ENCODE measurements around the gene CNMD.
"Not testable (repeated sequence)": the region's sequence is repeated elsewhere in the genome, so short reads cannot be mapped to it uniquely, and the experiment has no call there.

CNMD gene

DNA sequence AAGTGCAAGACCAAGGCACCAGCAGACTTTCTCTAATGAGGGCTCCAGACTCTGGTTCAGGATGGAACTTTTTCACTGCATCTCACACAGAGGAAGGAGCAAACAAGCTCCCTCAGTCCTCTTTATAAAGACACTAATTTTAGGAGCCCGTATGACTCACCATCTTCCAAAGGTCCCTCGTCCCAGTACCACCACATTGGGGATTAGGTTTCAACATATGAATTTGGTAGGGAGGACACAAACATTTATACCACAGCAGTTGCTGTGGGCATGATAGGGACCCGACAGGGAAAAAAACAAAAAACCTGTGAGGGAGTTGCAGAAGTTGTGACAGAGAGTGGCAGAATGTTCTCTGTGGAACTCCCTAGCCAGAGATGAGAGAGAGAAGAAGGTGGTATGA is 6.5 kb upstream of the CNMD start:
- in situ Hi-C loops (cut with MboI; ENCODE audit: low sequenced_read_pairs): no loop called here

DNA sequence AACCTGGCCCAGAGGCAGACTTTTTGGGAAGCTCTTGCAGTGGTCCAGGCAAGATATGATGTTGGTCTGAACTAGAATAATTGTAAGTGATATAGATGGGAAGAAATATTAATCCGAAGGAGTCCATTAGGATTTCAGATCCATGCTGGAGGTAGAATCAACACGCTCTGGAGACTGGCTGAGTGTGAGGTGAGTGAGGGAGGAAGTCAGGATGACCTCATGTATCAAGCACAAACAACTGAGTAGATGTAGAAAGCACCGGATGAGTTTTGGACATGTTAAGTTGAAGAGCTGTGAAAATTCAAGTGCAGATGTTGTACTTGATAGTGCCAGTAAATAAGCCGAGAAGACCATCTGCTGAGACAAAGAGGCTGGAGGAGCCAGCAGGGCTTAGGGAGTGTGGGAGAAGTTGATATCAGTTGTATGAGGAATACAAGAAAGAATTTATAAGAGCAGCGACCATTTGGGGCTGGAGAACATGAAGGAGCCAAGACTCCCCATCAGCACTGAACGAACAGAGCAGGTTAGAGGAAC is 5.3 kb upstream of the CNMD start:
- in situ Hi-C loops (cut with MboI; ENCODE audit: low sequenced_read_pairs): no loop called here

DNA sequence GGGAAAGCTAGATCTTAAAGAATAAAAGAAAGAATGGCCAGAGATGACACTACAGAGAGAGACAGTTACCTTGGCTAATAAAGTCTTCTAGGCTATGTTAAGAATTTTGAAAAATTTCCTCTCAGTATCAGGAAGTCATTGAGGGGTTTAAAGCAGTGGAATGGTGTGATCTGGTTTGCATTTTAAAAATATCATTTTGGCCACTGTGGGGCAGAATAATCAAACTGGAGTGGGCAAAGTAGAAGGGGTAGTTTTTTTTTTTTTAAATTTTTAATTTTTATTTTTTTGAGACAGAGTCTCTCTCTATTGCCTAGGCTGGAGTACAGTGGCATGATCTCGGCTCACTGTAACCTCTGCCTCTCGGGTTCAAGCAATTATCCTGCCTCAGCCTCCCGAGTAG is 4.4 kb upstream of the CNMD start:
- in situ Hi-C loops (cut with MboI; ENCODE audit: low sequenced_read_pairs): no loop called here

DNA sequence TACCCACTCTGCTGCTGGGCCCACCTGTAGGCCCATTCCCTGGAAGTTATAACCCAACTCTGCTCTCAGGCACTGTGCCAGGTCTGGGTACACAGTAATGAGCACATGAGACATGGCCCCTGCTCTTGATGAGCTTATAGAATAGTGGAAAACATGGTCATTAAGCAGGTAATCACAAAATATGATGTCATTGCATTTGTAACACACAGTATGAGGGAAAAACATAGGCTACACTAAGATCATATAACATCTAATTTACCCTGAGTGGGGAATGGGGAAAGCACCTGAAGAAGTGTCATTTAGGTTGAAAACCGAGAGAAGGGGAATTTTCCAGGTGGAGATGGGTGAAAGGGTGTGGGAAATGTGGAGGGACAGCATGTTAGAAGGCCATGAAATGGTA is 3.9 kb upstream of the CNMD start:
- in situ Hi-C loops (cut with MboI; ENCODE audit: low sequenced_read_pairs): no loop called here

DNA sequence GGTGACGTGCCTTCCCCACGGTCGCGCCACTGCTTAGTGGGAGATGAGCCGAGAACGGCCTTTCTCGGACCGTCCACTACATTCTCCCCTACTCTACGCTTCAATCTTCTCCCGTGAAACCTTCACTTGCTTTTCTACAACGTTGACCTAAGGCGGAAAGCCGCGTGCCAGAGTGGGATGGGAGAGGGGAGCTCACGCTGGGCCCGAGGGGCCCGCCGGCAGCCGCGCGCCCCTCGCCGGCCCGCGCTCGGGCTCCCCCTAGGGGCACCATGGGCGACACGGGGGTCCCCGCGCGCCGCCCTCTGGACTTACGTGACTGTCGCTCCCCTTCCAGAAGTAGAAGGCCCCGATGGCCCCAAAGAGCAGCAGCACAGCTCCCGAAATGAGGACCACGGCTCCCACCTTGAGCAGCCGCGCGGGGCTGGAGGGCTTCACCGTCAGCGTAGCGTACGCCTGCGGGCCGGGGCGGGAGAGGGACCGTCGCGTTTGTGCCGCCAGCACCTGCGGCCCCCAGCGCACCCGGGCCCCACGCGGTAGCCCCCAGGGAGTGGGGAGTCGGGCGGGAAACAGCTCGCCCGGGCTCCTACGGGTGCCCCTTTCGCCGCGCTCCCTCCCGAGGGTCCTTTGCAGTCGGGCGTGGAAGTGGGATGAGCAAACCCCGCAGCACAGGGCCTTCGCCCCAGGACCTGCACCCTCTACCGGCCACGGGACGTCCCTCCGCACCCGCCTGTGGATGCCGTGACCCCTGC is 727 bp downstream of the CNMD start:
- in situ Hi-C loops (cut with MboI; ENCODE audit: low sequenced_read_pairs): no loop called here

DNA sequence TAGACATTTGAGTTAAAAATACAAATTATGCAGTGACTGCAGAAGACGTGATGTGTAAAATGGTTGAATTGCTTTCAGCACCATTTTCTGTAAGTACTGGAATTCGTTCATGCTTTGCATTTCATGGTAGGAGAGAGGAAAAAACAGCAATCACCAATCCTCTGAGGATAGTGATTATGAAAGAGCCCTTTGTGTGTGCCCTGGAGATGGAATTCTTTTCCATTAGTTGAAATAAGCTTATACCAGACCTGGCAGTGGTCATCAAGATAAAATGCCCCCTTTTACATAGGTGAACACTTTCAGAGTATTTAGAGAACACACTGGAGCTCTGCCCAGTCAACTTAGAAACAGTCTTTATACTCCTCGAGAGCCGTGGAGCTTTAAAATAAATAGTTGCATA is 1.7 kb downstream of the CNMD start:
- in situ Hi-C loops (cut with MboI; ENCODE audit: low sequenced_read_pairs): no loop called here

DNA sequence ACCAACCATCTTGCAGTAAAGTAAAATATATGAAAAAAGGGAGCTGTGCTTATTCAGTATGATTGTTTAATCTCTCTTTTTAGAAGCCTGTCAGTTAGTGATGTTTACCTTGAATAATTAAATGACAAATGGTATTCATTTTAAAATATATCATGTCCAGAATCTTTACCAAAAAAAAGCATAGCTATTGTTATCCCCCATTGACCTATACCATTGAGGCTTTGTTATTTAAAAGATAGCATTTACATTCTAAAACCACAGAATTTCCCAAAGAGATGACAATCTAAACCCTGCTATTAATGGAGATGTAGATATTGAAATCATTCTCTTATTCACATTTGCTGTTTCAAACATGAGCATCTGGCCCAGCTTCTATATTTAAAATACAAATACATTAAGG is 2.2 kb downstream of the CNMD start:
- in situ Hi-C loops (cut with MboI; ENCODE audit: low sequenced_read_pairs): no loop called here

DNA sequence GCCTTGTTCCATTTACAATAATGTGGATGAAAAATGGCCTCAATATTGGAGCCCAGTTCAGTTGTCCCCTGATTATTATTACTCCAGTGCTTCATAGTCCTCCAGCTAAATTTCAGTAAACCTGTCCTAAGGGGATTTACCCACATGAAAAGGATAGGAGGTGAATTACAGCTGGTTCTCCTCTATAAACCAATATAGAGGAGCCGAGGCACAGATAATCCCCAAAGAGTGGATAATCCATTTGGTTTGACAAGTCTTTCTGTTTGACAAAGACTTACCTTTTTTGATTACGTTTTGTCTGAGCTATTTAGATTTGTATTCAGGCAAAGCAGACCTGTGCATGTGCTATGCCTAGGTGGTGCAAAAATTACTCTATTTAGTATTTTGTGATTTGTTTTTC is 2.7 kb downstream of the CNMD start:
- in situ Hi-C loops (cut with MboI; ENCODE audit: low sequenced_read_pairs): no loop called here

DNA sequence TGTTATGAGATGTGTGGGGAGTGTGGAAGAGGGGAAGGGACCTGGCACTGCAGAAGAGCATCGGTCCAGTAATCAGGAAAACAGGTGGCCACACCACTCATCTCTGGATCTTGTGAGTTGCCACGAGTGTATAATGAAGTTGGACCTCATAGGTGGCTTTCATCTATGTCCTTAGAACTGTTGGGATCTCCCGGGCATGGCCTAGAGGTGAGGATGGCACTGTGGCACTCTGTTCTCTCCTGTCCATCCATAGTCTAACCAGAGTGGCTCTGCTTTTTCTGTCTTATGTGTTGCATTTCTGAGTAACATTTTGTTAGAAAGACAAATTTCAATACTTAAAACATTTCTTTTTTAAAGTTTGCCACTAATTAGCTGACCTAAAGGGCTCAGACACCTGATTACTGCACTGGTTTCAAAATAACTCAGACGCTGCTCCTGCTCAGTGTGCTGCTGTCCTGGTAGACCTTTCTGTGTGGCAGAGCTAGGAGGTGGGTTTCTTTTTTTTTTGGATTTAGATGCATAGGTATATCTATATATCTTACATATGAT is 5.5 kb downstream of the CNMD start:
- in situ Hi-C loops (cut with MboI; ENCODE audit: low sequenced_read_pairs): no loop called here

DNA sequence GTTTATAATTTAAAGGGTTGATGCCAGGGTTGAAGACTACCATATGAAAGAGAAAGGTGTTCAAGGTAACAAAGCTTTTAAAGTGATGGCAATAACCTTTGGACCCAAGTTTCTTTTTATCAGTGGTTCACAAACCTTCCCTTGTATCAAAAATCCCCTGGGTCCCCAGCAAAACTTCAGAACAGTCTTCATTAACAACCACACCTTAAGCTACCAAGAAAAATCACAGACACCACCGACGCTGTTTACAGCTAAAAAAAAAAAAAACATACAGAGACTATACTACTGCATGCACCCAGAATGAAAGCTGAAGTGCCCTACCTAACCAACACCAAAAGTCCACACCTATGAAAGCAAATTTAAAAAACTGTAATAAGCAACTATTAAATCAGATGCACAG is 13.4 kb downstream of the CNMD start:
- in situ Hi-C loops (cut with MboI; ENCODE audit: low sequenced_read_pairs): no loop called here

DNA sequence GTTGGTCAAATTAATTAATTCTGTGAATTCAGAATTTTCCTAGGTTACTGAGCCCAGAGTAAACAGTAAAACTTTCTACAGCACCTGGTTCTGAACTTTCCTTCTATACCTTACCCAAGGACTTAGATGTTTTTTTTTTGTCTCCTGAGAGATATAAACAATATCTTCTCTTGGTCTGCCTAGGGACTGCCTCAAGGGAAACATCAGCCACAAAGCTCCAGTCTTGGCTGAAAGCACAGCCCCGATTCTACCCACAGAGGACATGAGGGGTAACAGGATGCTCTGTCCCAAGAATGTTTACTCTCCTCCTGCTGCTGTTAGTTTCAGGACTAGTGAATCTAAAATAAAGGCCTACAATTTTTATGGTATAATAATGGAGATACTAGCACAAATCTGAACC is 14.3 kb downstream of the CNMD start:
- in situ Hi-C loops (cut with MboI; ENCODE audit: low sequenced_read_pairs): no loop called here

DNA sequence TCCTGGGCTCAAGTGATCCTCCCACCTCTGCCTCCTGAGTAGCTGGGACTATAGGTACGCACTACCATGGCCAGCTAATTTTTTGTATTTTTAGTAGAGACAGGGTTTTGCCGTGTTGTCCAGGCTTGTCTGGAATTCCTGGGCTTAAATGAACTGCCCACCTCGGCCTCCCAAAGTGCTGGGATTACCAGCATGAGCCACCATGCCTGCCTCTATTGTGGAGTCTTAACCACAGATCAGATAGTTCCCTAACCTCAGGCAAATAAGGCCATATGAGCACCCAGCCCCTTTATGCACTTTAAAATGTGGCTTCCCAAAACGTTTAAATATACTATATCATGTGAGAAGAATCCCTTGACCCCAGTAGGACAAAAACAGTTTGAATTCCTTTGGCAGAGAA is 16.4 kb downstream of the CNMD start:
- in situ Hi-C loops (cut with MboI; ENCODE audit: low sequenced_read_pairs): no loop called here

DNA sequence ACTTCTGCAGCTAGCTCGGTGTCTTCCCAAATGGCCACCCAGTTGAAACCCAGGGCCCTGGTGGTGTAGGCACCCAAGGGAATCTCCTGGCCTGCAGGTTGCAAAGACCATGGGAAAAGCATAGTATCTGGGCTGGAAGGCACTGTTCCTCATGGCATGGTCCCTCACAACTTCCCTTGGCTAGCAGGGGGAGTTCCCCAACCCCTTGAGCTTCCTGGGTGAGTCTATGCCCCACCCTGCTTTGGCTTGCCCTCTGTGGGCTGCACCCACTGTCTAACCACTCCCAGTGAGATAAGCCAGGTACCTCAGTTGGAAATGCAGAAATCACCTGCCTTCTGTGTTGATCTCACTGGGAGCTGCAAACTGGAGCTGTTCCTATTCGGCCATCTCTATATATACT is 18.3 kb downstream of the CNMD start:
- in situ Hi-C loops (cut with MboI; ENCODE audit: low sequenced_read_pairs): not testable (repeated sequence)

DNA sequence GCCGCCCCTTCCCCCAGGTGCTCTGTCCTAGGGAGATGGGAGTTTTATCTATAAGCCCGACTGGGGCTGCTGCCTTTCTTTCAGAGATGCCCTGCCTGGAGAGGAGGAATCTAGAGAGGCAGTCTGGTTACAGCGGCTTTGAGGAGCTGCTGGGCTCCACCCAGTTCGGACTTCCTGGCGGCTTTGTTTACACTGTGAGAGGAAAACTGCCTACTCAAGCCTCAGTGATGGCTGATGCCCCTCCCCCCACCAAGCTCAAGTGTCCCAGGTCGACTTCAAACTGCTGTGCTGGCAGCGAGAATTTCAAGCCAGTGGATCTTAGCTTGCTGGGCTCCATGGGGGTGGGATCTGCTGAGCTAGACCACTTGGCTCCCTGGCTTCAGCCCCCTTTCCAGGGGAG is 18.7 kb downstream of the CNMD start:
- in situ Hi-C loops (cut with MboI; ENCODE audit: low sequenced_read_pairs): not testable (repeated sequence)

DNA sequence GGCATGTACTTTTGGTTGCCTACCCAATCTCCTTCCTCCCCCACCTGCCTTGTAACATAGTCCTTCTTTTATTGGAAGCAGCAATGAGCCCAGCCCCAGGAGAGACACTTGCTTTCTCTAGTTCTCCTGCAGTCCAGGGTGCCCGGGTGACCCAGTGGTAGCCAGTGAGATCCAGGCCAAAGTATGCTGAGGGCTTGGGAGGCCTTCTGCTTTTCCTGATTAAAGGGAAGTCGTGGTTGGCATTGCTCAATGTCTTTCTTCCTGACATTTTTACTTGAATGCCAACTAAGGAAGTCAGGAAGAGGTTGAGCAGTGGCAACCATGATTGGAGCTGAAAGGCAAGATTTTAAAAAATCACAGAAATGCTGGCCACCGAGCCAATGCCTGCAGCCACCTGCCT is 25.7 kb downstream of the CNMD start:
- in situ Hi-C loops (cut with MboI; ENCODE audit: low sequenced_read_pairs): no loop called here

DNA sequence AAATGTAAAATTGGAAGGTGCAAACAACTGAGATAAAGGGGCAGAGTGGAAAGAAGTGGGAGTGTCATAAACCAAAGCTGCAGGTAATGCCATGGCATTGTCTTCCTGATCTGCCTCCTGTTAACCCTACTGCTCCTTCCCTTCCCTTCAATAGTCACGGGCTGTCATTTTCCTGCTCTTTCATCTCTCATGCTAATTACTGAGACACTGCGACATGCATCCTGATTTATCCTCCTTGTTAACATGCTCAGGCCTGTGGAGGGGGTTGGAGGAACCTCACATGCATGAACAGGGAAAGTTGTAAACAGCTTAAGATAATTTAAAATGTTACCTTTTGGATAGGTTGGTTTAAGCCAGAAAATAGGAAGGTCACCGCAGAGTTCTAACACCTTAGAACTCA is 27.2 kb downstream of the CNMD start:
- in situ Hi-C loops (cut with MboI; ENCODE audit: low sequenced_read_pairs): no loop called here

DNA sequence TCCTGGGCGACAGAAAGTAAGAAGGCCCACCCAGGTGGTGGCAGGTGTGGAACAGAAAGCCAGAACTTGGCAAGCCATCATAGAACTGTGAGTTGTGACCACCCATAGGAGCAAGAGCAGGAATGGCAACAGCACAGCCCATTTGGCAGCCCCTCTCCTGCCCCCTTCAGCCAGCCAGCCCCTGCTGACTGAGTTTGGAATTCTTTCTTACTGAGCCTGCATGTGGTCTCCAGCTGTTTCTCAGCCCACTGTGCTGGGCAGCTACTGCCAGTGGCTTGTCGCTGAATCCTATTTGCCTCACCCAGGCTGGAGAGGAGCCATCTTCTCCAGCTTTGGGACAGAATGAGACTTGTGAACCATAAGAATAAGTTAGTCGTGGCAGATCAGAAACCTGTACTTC is 28.3 kb downstream of the CNMD start:
- in situ Hi-C loops (cut with MboI; ENCODE audit: low sequenced_read_pairs): no loop called here

DNA sequence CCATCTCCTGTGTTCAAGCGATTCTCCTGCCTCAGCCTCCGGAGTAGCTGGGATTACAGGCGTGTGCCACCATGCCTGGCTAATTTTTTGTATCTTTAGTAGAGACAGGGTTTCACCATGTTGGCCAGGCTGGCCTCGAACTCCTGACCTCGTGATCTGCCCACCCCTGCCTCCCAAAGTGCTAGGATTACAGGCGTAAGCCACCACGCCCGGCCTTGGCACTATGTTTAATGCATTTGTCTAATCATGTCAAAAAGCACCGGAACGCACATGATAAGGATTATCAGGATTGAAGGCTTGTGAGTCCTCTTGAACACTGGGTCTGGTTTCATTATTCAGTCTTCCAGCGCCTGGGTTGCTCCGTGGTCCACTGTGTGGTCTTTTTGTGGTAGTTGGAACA is 31.4 kb downstream of the CNMD start:
- in situ Hi-C loops (cut with MboI; ENCODE audit: low sequenced_read_pairs): not testable (repeated sequence)

DNA sequence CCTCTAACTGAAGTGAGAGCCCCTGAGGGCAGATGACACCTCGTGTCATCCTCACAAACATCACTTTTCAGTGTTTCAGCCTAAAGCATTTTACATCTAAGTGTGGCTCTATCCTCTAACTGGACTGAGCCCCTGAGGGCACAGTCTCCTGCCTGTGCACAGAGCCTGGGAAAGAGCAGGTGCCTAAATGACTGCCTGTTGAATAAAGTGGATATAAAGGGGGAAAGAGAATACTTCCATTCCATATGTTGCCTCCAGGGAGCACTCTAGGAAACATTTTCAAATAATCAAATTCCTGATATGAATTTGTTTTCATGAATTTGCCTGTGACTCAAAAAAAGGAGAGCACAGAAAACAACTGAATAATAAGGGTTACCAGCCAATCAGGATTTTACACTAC is 32.2 kb downstream of the CNMD start:
- in situ Hi-C loops (cut with MboI; ENCODE audit: low sequenced_read_pairs): no loop called here

DNA sequence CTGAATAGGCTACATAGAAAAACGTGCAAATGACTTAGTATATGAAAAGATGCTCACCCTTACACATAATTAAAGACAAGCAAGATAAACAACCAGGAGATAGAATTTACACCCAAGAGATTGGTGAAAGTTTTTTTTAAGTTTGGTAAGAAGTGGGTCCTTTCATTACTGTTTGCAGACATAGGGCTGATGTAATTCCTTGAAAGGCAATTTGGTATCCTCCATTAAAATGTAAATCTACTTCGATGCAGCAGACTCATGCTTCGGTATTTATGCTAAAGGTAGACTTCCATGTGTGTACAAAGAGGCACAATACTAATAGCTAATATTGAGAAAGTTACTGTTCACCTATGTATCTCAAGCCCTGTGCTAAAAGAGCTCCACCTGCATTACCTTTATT is 33.5 kb downstream of the CNMD start:
- in situ Hi-C loops (cut with MboI; ENCODE audit: low sequenced_read_pairs): no loop called here

DNA sequence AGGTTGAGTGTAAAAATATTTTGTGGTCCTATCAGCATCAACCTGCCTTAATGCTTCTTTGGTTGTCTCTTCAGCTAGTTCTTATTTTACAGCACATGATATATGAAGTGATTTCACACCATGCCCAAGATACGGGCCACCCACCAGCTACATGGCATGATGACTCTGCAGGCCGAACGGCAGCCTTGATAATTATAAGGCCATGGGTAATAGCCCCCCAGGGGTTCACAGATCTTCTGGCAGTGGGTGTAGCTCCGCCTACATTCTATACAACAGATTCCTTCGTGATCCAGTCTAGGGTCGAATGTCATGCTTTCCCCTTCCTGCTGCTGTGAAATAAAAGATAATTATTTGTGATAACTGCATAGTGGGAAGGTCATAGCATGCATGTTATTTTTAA is 36.1 kb downstream of the CNMD start:
- in situ Hi-C loops (cut with MboI; ENCODE audit: low sequenced_read_pairs): no loop called here

DNA sequence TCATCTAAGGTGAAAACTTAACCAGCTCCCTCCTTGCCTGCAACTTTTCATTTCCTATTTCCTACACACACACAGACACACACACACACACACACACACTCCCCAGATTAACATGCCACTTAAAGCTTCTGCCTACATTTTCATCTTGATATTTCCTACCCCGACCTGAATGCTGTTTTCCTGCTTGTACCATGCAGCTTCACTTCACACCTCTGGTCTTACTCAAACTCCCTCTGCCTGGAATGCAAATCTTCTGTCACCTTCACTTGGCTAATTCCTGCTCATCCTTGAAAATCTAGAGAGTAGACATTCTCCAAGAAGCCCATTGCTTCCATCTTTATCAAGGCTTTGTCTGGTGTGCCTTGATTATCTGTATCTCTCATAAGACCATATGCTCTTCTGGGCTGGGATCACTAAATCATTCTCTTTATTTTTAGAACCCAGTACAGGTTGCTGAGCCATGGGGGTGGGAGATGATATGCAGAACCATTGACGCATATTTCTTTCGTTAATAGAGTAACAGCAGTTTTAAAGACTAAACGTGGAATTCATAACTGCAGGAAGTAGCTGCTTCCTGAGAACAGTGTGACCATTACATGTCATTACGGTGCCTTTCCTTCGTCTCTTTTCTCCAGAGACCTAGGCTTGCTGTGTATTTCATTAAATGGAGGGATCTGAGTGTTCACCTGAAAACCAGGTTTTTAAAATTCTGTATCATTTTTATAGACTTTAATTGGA is 37.7 kb downstream of the CNMD start:
- in situ Hi-C loops (cut with MboI; ENCODE audit: low sequenced_read_pairs): no loop called here
